Peyer's patch (tissue), 4 donors: ENCODE measurements around the gene MYZAP.

Source experiments
- CTCF ChIP-seq, 6 experiments: fragments of 450-650 bp in 4 of 6; fragments of 200-600 bp in 2 of 6; sonication (generic) in 1 of 6; IDR thresholded peaks; one replicate each; pipeline ENCODE4 v1.5.1; 2017 to 2019; ENCODE audit warnings: antibody characterized with exemption in 6 of 6, mild to moderate bottlenecking in 3 of 6, moderate library complexity in 1 of 6
- POLR2A ChIP-seq, 2 donors: fragments of 450-650 bp; IDR thresholded peaks; one replicate each; pipeline ENCODE4 v1.5.1; 2017; ENCODE audit warnings: antibody characterized with exemption in 2 of 2, mild to moderate bottlenecking in 2 of 2, moderate library complexity in 2 of 2

GRCh38 chr15:57562196-57562769, 29.4 kb upstream of the MYZAP start:
- TF ChIP-seq POLR2A (IDR thresholded peaks at IDR 0.05) (no peak), CTCF (IDR thresholded peaks at IDR 0.05) (no peak)
